Activated CD4-positive, alpha-beta T cell treated with anti-CD3 and anti-CD28 coated beads, Interleukin-2, amount 10 ng/mL, durations not matched to agents 24 days and 14 days (primary cell): ENCODE data around the gene CAPS. TPM values are rescaled to one million over a fixed set of nuclear protein-coding genes. Genes with fewer than 3 reads are reported as not detected.

Source experiments
- total RNA-seq: library from RNA; stranded (reverse); gene quantifications from 2 replicates; pipeline ENCODE4 v1.2.3, GENCODE V29; 2022

The CAPS gene
- total RNA-seq, 1 donor from 2014 or later, result 4.1 TPM

Other genes with a start within 250 kb of the CAPS start
- 56.2 and 63.4 TPM in 2 replicates for gene MICOS13, start 233.7 kb upstream of the CAPS start, total RNA-seq
- 2.2 and 2.6 TPM in 2 replicates for gene HSD11B1L, start 233.2 kb upstream of the CAPS start, total RNA-seq
- 1,117 and 1,132 TPM in 2 replicates for gene RPL36, start 224.0 kb upstream of the CAPS start, total RNA-seq
- gene LONP1, start 194.1 kb upstream of the CAPS start, total RNA-seq, result 220 and 240 TPM in 2 replicates
- not detected in 2 replicates for gene CATSPERD, start 193.6 kb upstream of the CAPS start, total RNA-seq
- 6.7 and 7.5 TPM in 2 replicates for gene PRR22, start 129.5 kb upstream of the CAPS start, total RNA-seq
- 85.8 and 89.8 TPM in 2 replicates for gene DUS3L, start 123.1 kb upstream of the CAPS start, total RNA-seq
- gene NRTN, start 109.2 kb upstream of the CAPS start, total RNA-seq, result 0.47 and 0.61 TPM in 2 replicates
- not detected in 2 replicates for gene FUT6, start 74.6 kb upstream of the CAPS start, total RNA-seq
- not detected in 2 replicates for gene FUT3, start 62.8 kb upstream of the CAPS start, total RNA-seq
- not detected in 2 replicates for gene FUT5, start 43.7 kb upstream of the CAPS start, total RNA-seq
- 237 and 251 TPM in 2 replicates for gene NDUFA11, start 10.5 kb upstream of the CAPS start, total RNA-seq
- 2.7 and 3.2 TPM in 2 replicates for gene VMAC, start 9.4 kb upstream of the CAPS start, total RNA-seq
- gene RANBP3, start 63.9 kb downstream of the CAPS start, total RNA-seq, result 105 and 114 TPM in 2 replicates
- gene RFX2, start 196.2 kb downstream of the CAPS start, total RNA-seq, result 10.5 and 10.7 TPM in 2 replicates
- gene ACSBG2, start 221.4 kb downstream of the CAPS start, total RNA-seq, result not detected in 2 replicates